HL-60/S4 treated with phorbol 12-myristate 13-acetate at 8.2 ng/mL for 4 days and 3 days (cell line): ENCODE measurements around the gene SLC15A2.

Source experiments
- in situ Hi-C: fragments of 300-500 bp; cut with MboI; formaldehyde crosslinking; loops from 2 replicates; pipeline ENCODE4 v1.15.0; 2022; ENCODE audit warnings: low sequenced_read_pairs

Gene SLC15A2

GRCh38 chr3:121976727-121977126 lies 82.5 kb downstream of the SLC15A2 start:
- in situ Hi-C loops: no loop called here

- in situ Hi-C loops: no loop called here
These were observed 85.0 kb downstream of the SLC15A2 start for GRCh38 chr3:121979246-121979645.

GRCh38 chr3:121979734-121980449 lies 85.7 kb downstream of the SLC15A2 start:
- in situ Hi-C loops: no loop called here

- in situ Hi-C loops: no loop called here
These were observed 86.2 kb downstream of the SLC15A2 start for GRCh38 chr3:121980450-121980796.

GRCh38 chr3:121981473-121981872 lies 87.3 kb downstream of the SLC15A2 start:
- in situ Hi-C loops: no loop called here

- in situ Hi-C loops: no loop called here
These were observed 91.6 kb downstream of the SLC15A2 start for GRCh38 chr3:121985846-121986245.

- in situ Hi-C loops: no loop called here
These were observed 93.9 kb downstream of the SLC15A2 start for GRCh38 chr3:121988146-121988545.

GRCh38 chr3:121989943-121990342 lies 95.7 kb downstream of the SLC15A2 start:
- in situ Hi-C loops: no loop called here

GRCh38 chr3:121992601-121993560 lies 98.7 kb downstream of the SLC15A2 start:
- in situ Hi-C loops: no loop called here
